ENCODE measurements around the gene CD38. TPM values are rescaled to one million over a fixed set of nuclear protein-coding genes. Genes with fewer than 3 reads are reported as not detected.

CD38 gene
- total RNA-seq, 4 donors from 2014 or later, result 2.7 to 7.5 (median 3.4) TPM; not detected in 1

GRCh38 chr4:15754323-15754722, 23.8 kb upstream of the CD38 start:
- H3K27me3 ChIP-seq, result no peaks in the 10 kb centered on the region
- no peaks in the 10 kb centered on the region for H3K9me3 ChIP-seq
- WGBS, 2 donors (ENCODE audit: low coverage in 1 of 2), result 67 to 71% methylated on average over 4 of the region's 4 CpGs
- H3K4me1 ChIP-seq, result peaks cover 0 to 2% (median 0%) of the 10 kb centered on the region in 4 donors
- no peak for DNase-seq
- no peak overlapping the region for H3K4me3 ChIP-seq
- in situ Hi-C loops (cut with MboI; ENCODE audit: low pct_ligation_motif_present in 1 of 4, low pct_unique_long_range_greater_than_20kb in 1 of 4, low sequenced_read_pairs in 3 of 4) (no loop called here), intact Hi-C loops (cut with DNase I; ENCODE audit: low total_unique reads) (no loop called here)
- no peaks in the 10 kb centered on the region for H3K36me3 ChIP-seq
- TF ChIP-seq POLR2A (IDR thresholded peaks at IDR 0.05), result no peak
- TF ChIP-seq EP300 (IDR thresholded peaks at IDR 0.05; ENCODE audit: low read depth), result no peak
- no peak for TF ChIP-seq CTCF (IDR thresholded peaks at IDR 0.05)
- TF ChIP-seq POLR2AphosphoS5 (IDR thresholded peaks at IDR 0.05), result no peak
- H3K27ac ChIP-seq, result no peak overlapping the region

- Histone ChIP-seq H3K27ac (no peak overlapping the region), H3K4me1 (peaks cover 0 to 2% (median 0%) of the 10 kb centered on the region in 4 donors), H3K36me3 (no peaks in the 10 kb centered on the region), H3K9me3 (no peaks in the 10 kb centered on the region), H3K4me3 (no peak overlapping the region), H3K27me3 (no peaks in the 10 kb centered on the region)
- intact Hi-C loops (cut with DNase I; ENCODE audit: low total_unique reads) (no loop called here), in situ Hi-C loops (cut with MboI; ENCODE audit: low pct_ligation_motif_present in 1 of 4, low pct_unique_long_range_greater_than_20kb in 1 of 4, low sequenced_read_pairs in 3 of 4) (no loop called here)
- 67% methylated on average over 4 of the region's 4 CpGs; no CpG with 5 or more reads in 1 of the 2 donors for WGBS, 2 donors (ENCODE audit: low coverage in 1 of 2)
- TF ChIP-seq POLR2AphosphoS5 (IDR thresholded peaks at IDR 0.05) (no peak), CTCF (IDR thresholded peaks at IDR 0.05) (no peak), POLR2A (IDR thresholded peaks at IDR 0.05) (no peak), EP300 (IDR thresholded peaks at IDR 0.05; ENCODE audit: low read depth) (no peak)
- no peak for DNase-seq
Measured at GRCh38 chr4:15755321-15756155, 22.6 kb upstream of the CD38 start.

- H3K27me3 ChIP-seq, result no peaks in the 10 kb centered on the region
- no peak for TF ChIP-seq POLR2AphosphoS5 (IDR thresholded peaks at IDR 0.05)
- no peak for TF ChIP-seq CTCF (IDR thresholded peaks at IDR 0.05)
- TF ChIP-seq EP300 (IDR thresholded peaks at IDR 0.05; ENCODE audit: low read depth), result no peak
- TF ChIP-seq POLR2A (IDR thresholded peaks at IDR 0.05), result no peak
- no peaks in the 10 kb centered on the region for H3K36me3 ChIP-seq
- in situ Hi-C loops (cut with MboI; ENCODE audit: low pct_ligation_motif_present in 1 of 4, low pct_unique_long_range_greater_than_20kb in 1 of 4, low sequenced_read_pairs in 3 of 4), result no loop called here
- intact Hi-C loops (cut with DNase I; ENCODE audit: low total_unique reads), result no loop called here
- H3K27ac ChIP-seq, result no peak overlapping the region
- peaks cover 0 to 2% (median 0%) of the 10 kb centered on the region in 4 donors for H3K4me1 ChIP-seq
- H3K9me3 ChIP-seq, result no peaks in the 10 kb centered on the region
- H3K4me3 ChIP-seq, result no peak overlapping the region
- peak; percentile 20 for DNase-seq
- 49 to 52% methylated on average over 6 of the region's 6 CpGs for WGBS, 2 donors (ENCODE audit: low coverage in 1 of 2)
Measured at GRCh38 chr4:15756361-15756861, 21.7 kb upstream of the CD38 start.

- no peaks in the 10 kb centered on the region for H3K27me3 ChIP-seq
- WGBS, 2 donors (ENCODE audit: low coverage in 1 of 2), result 67 to 69% methylated on average over 3 to 4 of the region's 4 CpGs
- in situ Hi-C loops (cut with MboI; ENCODE audit: low pct_ligation_motif_present in 1 of 4, low pct_unique_long_range_greater_than_20kb in 1 of 4, low sequenced_read_pairs in 3 of 4), result no loop called here
- no peaks in the 10 kb centered on the region for H3K36me3 ChIP-seq
- no peak overlapping the region for H3K4me3 ChIP-seq
- intact Hi-C loops (cut with DNase I; ENCODE audit: low total_unique reads), result no loop called here
- no peak for DNase-seq
- H3K27ac ChIP-seq, result no peak overlapping the region
- no peaks in the 10 kb centered on the region for H3K9me3 ChIP-seq
- no peak for TF ChIP-seq POLR2A (IDR thresholded peaks at IDR 0.05)
- TF ChIP-seq CTCF (IDR thresholded peaks at IDR 0.05), result no peak
- TF ChIP-seq EP300 (IDR thresholded peaks at IDR 0.05; ENCODE audit: low read depth), result no peak
- TF ChIP-seq POLR2AphosphoS5 (IDR thresholded peaks at IDR 0.05), result no peak
- peaks cover 0 to 2% (median 0%) of the 10 kb centered on the region in 4 donors for H3K4me1 ChIP-seq
Measured at GRCh38 chr4:15757054-15757453, 21.1 kb upstream of the CD38 start.

Data from transverse colon (tissue), 4 donors.